Peyer's patch (tissue), 4 donors: Measurements from ENCODE around the gene TUBGCP5.

Experiments
- POLR2A ChIP-seq, 2 donors: fragments of 450-650 bp; IDR thresholded peaks; one replicate each; pipeline ENCODE4 v1.5.1; 2017; ENCODE audit warnings: antibody characterized with exemption in 2 of 2, mild to moderate bottlenecking in 2 of 2, moderate library complexity in 2 of 2
- TF ChIP-seq, protein P1 (sequence below), 6 experiments: fragments of 450-650 bp in 4 of 6; fragments of 200-600 bp in 2 of 6; sonication (generic) in 1 of 6; IDR thresholded peaks; one replicate each; pipeline ENCODE4 v1.5.1; 2017 to 2019; ENCODE audit warnings: antibody characterized with exemption in 6 of 6, mild to moderate bottlenecking in 3 of 6, moderate library complexity in 1 of 6

DNA sequence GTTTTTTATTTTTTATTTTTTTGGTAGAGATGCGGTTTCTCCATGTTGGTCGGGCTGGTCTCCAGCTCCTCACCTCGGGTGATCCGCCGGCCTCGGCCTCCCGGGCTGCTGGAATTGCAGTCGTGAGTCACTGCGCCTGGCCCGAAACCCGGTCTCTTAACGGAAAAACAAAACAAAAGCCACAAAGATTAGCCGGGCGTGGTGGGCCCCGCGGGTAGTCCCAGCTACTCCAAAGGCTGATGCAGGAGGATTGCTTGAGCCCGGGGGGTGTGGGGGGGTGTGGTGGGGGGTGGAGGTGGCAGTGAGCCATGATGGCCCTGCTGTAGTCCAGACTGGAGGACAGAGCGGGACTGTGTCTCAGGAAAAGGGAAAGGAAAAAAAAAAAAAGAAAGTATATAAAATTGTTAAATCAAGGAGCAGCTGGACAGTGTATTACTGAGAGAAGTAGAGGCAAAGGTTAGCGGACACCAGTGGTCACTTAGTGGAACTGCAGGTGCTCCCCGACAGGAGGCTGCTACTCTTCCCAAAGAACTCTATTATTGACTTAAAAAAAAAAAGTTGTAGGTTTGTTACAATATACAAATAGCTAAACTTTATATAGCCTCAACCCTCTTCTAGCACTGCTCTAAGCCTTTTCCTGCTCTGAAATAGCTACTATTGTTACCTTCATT lies 30.3 kb upstream of the TUBGCP5 start:
- TF ChIP-seq, protein P1, sequence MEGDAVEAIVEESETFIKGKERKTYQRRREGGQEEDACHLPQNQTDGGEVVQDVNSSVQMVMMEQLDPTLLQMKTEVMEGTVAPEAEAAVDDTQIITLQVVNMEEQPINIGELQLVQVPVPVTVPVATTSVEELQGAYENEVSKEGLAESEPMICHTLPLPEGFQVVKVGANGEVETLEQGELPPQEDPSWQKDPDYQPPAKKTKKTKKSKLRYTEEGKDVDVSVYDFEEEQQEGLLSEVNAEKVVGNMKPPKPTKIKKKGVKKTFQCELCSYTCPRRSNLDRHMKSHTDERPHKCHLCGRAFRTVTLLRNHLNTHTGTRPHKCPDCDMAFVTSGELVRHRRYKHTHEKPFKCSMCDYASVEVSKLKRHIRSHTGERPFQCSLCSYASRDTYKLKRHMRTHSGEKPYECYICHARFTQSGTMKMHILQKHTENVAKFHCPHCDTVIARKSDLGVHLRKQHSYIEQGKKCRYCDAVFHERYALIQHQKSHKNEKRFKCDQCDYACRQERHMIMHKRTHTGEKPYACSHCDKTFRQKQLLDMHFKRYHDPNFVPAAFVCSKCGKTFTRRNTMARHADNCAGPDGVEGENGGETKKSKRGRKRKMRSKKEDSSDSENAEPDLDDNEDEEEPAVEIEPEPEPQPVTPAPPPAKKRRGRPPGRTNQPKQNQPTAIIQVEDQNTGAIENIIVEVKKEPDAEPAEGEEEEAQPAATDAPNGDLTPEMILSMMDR (IDR thresholded peaks at IDR 0.05): no peak
- TF ChIP-seq POLR2A (IDR thresholded peaks at IDR 0.05): no peak
